Tibial nerve (tissue), 4 donors: ENCODE measurements around the gene LRRC10B. TPM values are rescaled to one million over a fixed set of nuclear protein-coding genes. Genes with fewer than 3 reads are reported as not detected.

Experiments
- DNase-seq, 2 donors: peaks; one replicate each; pipeline ENCODE4 v3.0.0-alpha.2; 2019; ENCODE audit warnings: low spot score in 2 of 2
- H3K27ac ChIP-seq, 4 donors: fragments of 200-600 bp; sonication (generic) in 3 of 4; one replicate each; pipeline ENCODE4 v1.5.1; 2017 to 2019; ENCODE audit warnings: mild to moderate bottlenecking in 1 of 4
- H3K27me3 ChIP-seq, 2 donors: fragments of 200-600 bp; sonication (generic) in 1 of 2; one replicate each; pipeline versions ENCODE4 v1.5.1 to v1.6.0; 2017 to 2019
- H3K36me3 ChIP-seq, 3 donors: fragments of 200-600 bp; sonication (generic); one replicate each; pipeline ENCODE4 v1.5.1; 2018 to 2019
- H3K4me1 ChIP-seq, 4 donors: fragments of 200-600 bp; sonication (generic) in 3 of 4; one replicate each; pipeline ENCODE4 v1.5.1; 2017 to 2019
- H3K4me3 ChIP-seq, 4 donors: fragments of 200-600 bp; sonication (generic) in 3 of 4; one replicate each; pipeline ENCODE4 v1.5.1; 2017 to 2019; ENCODE audit warnings: mild to moderate bottlenecking in 1 of 4, moderate library complexity in 1 of 4
- H3K9me3 ChIP-seq, 4 donors: fragments of 200-600 bp; sonication (generic) in 3 of 4; one replicate each; pipeline ENCODE4 v1.5.1; 2017 to 2019
- EP300 ChIP-seq, 2 donors: sonication (generic); formaldehyde crosslinking; IDR thresholded peaks; one replicate each; pipeline ENCODE4 v1.6.1; 2017; ENCODE audit warnings: antibody characterized with exemption in 2 of 2, mild to moderate bottlenecking in 1 of 2
- POLR2A ChIP-seq, 2 donors: fragments of 450-650 bp; IDR thresholded peaks; one replicate each; pipeline ENCODE4 v1.6.1; 2017; ENCODE audit warnings: antibody characterized with exemption in 2 of 2, mild to moderate bottlenecking in 2 of 2, moderate library complexity in 2 of 2
- WGBS, 2 donors: methylation state at CpG; one replicate each; pipeline ENCODE4 v1.1.5; 2018; 5-methylcytosine and 5-hydroxymethylcytosine counted together
- total RNA-seq, 4 donors: library from RNA; depleted of rRNA; stranded (reverse); fragments of >200 nt; gene quantifications; one replicate each; pipeline ENCODE4 v1.1.0, GENCODE V29; 2016
- TF ChIP-seq, protein P1 (sequence below), 5 experiments: fragments of 200-600 bp in 3 of 5; fragments of 450-650 bp in 2 of 5; sonication (generic) in 3 of 5; IDR thresholded peaks; one replicate each; pipeline ENCODE4 v1.5.1; 2016 to 2019; ENCODE audit warnings: antibody characterized with exemption in 5 of 5, mild to moderate bottlenecking in 3 of 5, moderate library complexity in 2 of 5

The LRRC10B gene
- total RNA-seq, 4 donors from 2014 or later, result 0.21 to 3.6 (median 1.0) TPM

GRCh38 chr11:61553373-61554171 is 45.0 kb downstream of the LRRC10B start:
- Histone ChIP-seq H3K27ac (no peak overlapping the region), H3K9me3 (no peaks in the 10 kb centered on the region), H3K36me3 (no peaks in the 10 kb centered on the region), H3K4me3 (no peak overlapping the region), H3K4me1 (peaks cover 0 to 10% (median 0%) of the 10 kb centered on the region in 4 donors), H3K27me3 (peaks cover 0 to 90% of the 10 kb centered on the region in 2 donors)
- no peak for DNase-seq
- WGBS, 2 donors, result 45 to 50% methylated on average over 15 of the region's 15 CpGs
- TF ChIP-seq POLR2A (IDR thresholded peaks at IDR 0.05) (no peak), EP300 (IDR thresholded peaks at IDR 0.05) (no peak)
- TF ChIP-seq, protein P1, sequence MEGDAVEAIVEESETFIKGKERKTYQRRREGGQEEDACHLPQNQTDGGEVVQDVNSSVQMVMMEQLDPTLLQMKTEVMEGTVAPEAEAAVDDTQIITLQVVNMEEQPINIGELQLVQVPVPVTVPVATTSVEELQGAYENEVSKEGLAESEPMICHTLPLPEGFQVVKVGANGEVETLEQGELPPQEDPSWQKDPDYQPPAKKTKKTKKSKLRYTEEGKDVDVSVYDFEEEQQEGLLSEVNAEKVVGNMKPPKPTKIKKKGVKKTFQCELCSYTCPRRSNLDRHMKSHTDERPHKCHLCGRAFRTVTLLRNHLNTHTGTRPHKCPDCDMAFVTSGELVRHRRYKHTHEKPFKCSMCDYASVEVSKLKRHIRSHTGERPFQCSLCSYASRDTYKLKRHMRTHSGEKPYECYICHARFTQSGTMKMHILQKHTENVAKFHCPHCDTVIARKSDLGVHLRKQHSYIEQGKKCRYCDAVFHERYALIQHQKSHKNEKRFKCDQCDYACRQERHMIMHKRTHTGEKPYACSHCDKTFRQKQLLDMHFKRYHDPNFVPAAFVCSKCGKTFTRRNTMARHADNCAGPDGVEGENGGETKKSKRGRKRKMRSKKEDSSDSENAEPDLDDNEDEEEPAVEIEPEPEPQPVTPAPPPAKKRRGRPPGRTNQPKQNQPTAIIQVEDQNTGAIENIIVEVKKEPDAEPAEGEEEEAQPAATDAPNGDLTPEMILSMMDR (IDR thresholded peaks at IDR 0.05), result no peak

DNA sequence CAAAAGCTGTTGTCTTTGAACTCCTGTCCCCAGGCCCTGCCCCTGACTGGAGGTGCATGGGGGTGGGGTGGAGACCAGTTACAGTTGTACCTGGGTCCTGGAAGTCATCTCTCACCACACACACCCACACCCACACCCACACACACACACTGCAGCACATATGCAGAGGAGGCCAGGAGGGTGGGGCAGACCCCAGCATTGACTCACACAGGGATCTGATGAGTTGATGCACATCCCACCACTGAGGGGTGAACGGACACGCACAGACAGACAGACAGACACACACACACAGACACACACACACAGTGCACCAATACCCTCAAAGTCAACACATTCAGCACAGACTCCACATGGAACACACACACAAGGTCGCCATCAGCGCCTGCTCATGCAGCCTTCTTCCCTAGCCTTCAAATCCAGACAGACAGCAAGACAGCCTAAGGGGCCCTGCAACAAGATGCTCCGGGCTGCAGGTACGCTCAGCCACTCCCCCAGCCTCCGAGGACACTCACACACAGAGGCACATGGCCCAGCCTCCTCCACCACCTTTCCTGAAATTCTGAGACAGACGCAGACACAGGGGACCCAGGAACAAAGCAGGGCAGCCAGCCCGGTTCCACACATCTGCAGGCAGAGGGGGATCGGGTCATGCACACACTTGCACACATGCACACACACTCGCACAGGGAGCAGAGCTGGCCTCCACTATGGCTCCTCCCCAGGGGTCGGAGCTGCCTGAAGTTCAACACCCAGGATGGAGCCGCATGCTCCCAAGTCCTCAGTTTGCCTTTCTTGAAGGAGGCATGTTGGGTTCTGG is 45.8 kb downstream of the LRRC10B start:
- H3K4me3 ChIP-seq, result no peak overlapping the region
- TF ChIP-seq, protein P1 (IDR thresholded peaks at IDR 0.05), result no peak
- TF ChIP-seq POLR2A (IDR thresholded peaks at IDR 0.05) (no peak), EP300 (IDR thresholded peaks at IDR 0.05) (no peak)
- WGBS, 2 donors, result 29 to 51% methylated on average over 10 to 13 of the region's 13 CpGs
- H3K27ac ChIP-seq, result no peak overlapping the region
- H3K9me3 ChIP-seq, result no peaks in the 10 kb centered on the region
- H3K27me3 ChIP-seq, result peaks cover 0 to 93% of the 10 kb centered on the region in 2 donors
- peaks cover 0 to 10% (median 0%) of the 10 kb centered on the region in 4 donors for H3K4me1 ChIP-seq
- no peak for DNase-seq
- H3K36me3 ChIP-seq, result no peaks in the 10 kb centered on the region

GRCh38 chr11:61555051-61555969 is 46.8 kb downstream of the LRRC10B start:
- DNase-seq, result no peak
- H3K4me3 ChIP-seq, result no peak overlapping the region
- TF ChIP-seq EP300 (IDR thresholded peaks at IDR 0.05) (no peak), POLR2A (IDR thresholded peaks at IDR 0.05) (no peak)
- H3K4me1 ChIP-seq, result peaks cover 0 to 10% (median 0%) of the 10 kb centered on the region in 4 donors
- no peaks in the 10 kb centered on the region for H3K36me3 ChIP-seq
- WGBS, 2 donors, result 5 to 11% methylated on average over 27 to 46 of the region's 57 CpGs
- peaks cover 0 to 86% of the 10 kb centered on the region in 2 donors for H3K27me3 ChIP-seq
- H3K9me3 ChIP-seq, result no peaks in the 10 kb centered on the region
- no peak overlapping the region for H3K27ac ChIP-seq

GRCh38 chr11:61555978-61556377 is 47.4 kb downstream of the LRRC10B start:
- H3K4me1 ChIP-seq, result peaks cover 0 to 10% (median 0%) of the 10 kb centered on the region in 4 donors
- H3K27me3 ChIP-seq, result peaks cover 0 to 80% of the 10 kb centered on the region in 2 donors
- TF ChIP-seq, protein P1 (IDR thresholded peaks at IDR 0.05), result no peak
- TF ChIP-seq EP300 (IDR thresholded peaks at IDR 0.05) (no peak), POLR2A (IDR thresholded peaks at IDR 0.05) (no peak)
- no peaks in the 10 kb centered on the region for H3K9me3 ChIP-seq
- no peak for DNase-seq
- no peaks in the 10 kb centered on the region for H3K36me3 ChIP-seq
- no peak overlapping the region for H3K4me3 ChIP-seq
- 33 to 75% methylated on average over 3 to 7 of the region's 10 CpGs for WGBS, 2 donors
- H3K27ac ChIP-seq, result no peak overlapping the region

DNA sequence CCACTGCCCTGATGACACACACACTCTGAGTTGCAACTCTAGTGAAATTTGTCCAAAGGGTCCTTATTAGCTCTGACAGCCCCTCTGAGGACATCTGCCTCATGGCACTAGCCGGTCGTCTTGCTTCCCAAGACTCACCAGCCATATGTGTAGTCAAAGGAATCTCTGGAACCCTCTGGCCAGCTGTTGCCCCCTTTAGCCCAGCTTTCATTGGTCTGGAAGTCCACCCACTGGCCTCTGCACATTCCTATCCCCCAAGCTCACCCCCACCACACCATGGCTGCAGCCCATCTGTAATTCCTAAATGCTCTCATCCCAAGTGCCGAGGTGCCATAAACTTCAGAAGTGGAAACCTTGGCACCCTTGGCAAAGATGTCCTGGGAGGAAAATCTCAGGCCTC is 48.1 kb downstream of the LRRC10B start:
- Histone ChIP-seq H3K36me3 (no peaks in the 10 kb centered on the region), H3K9me3 (no peaks in the 10 kb centered on the region), H3K4me1 (peaks cover 0 to 10% (median 0%) of the 10 kb centered on the region in 4 donors), H3K27ac (no peak overlapping the region), H3K4me3 (no peak overlapping the region), H3K27me3 (peaks cover 0 to 73% of the 10 kb centered on the region in 2 donors)
- WGBS, 2 donors, result 61 to 68% methylated on average over 3 of the region's 3 CpGs
- DNase-seq, result no peak
- TF ChIP-seq POLR2A (IDR thresholded peaks at IDR 0.05) (no peak), EP300 (IDR thresholded peaks at IDR 0.05) (no peak)
- TF ChIP-seq, protein P1 (IDR thresholded peaks at IDR 0.05), result no peak
